Neural progenitor cell (in vitro differentiated cells): ENCODE measurements around the gene CHD2. TPM values are rescaled to one million over a fixed set of nuclear protein-coding genes. Genes with fewer than 3 reads are reported as not detected.
"Not testable (repeated sequence)": the region's sequence is repeated elsewhere in the genome, so short reads cannot be mapped to it uniquely, and the experiment has no call there.

Source experiments
- DNase-seq: peaks from one replicate; pipeline ENCODE4 v3.0.0-alpha.2; 2016; ENCODE audit warnings: low spot score
- H2AFZ ChIP-seq: fragments of 200-600 bp; sonication (generic); replicated peaks from 2 replicates; pipeline ENCODE4 v1.6.1; 2016; ENCODE audit warnings: antibody characterized with exemption
- H3F3A ChIP-seq: fragments of 200-600 bp; sonication (generic); 2 replicates; pipeline ENCODE4 v1.6.1; 2016; ENCODE audit warnings: antibody characterized with exemption, low read depth
- H3K27ac ChIP-seq: fragments of 200-600 bp; sonication (generic); 2 replicates; pipeline ENCODE4 v1.5.1; 2016; ENCODE audit warnings: mild to moderate bottlenecking
- H3K27me3 ChIP-seq: fragments of 200-600 bp; sonication (generic); 2 replicates; pipeline ENCODE4 v1.6.1; 2016; ENCODE audit warnings: mild to moderate bottlenecking, moderate library complexity
- H3K36me3 ChIP-seq: fragments of 200-600 bp; sonication (generic); 2 replicates; pipeline ENCODE4 v1.5.1; 2016
- H3K4me1 ChIP-seq: fragments of 200-600 bp; sonication (generic); 2 replicates; pipeline ENCODE4 v1.6.1; 2016; ENCODE audit warnings: mixed run types
- H3K4me2 ChIP-seq: fragments of 200-600 bp; sonication (generic); 2 replicates; pipeline ENCODE4 v1.6.1; 2016
- H3K4me3 ChIP-seq: fragments of 200-600 bp; sonication (generic); 2 replicates; pipeline ENCODE4 v1.5.1; 2016
- H3K79me2 ChIP-seq: fragments of 200-600 bp; sonication (generic); 2 replicates; pipeline ENCODE4 v1.6.1; 2016; ENCODE audit warnings: low read depth
- H3K9ac ChIP-seq: fragments of 200-600 bp; sonication (generic); 2 replicates; pipeline ENCODE4 v1.6.1; 2016
- H3K9me3 ChIP-seq: fragments of 200-600 bp; sonication (generic); 2 replicates; pipeline ENCODE4 v1.5.1; 2016; ENCODE audit warnings: low read depth
- H4K20me1 ChIP-seq: fragments of 200-600 bp; sonication (generic); 2 replicates; pipeline ENCODE4 v1.6.1; 2016; ENCODE audit warnings: low read depth
- H3K27ac Mint-ChIP-seq: 3 replicates; pipeline ENCODE4 v1.8.0; 2021; ENCODE audit warnings: mixed read lengths
- H3K27me3 Mint-ChIP-seq: 2 replicates; pipeline ENCODE4 v1.8.0; 2022; ENCODE audit warnings: low read depth, mild to moderate bottlenecking, inconsistent platforms, moderate library complexity, mixed read lengths; ENCODE audit not compliant: insufficient read depth
- H3K36me3 Mint-ChIP-seq: 3 replicates; pipeline ENCODE4 v1.8.0; 2021; ENCODE audit warnings: mixed read lengths
- H3K4me1 Mint-ChIP-seq: 3 replicates; pipeline ENCODE4 v1.8.0; 2021; ENCODE audit warnings: mixed read lengths
- H3K4me3 Mint-ChIP-seq: 3 replicates; pipeline ENCODE4 v1.8.0; 2021; ENCODE audit warnings: mild to moderate bottlenecking, moderate library complexity, mixed read lengths
- H3K9me3 Mint-ChIP-seq: 3 replicates; pipeline ENCODE4 v1.8.0; 2020; ENCODE audit warnings: mixed read lengths
- CTCF ChIP-seq: fragments of 200-600 bp; sonication (generic); IDR thresholded peaks from 2 replicates; pipeline ENCODE4 v1.5.1; 2017; ENCODE audit warnings: antibody characterized with exemption, mild to moderate bottlenecking
- EZH2 ChIP-seq: fragments of 200-600 bp; sonication (generic); IDR thresholded peaks from 2 replicates; pipeline ENCODE4 v1.6.1; 2017; ENCODE audit warnings: antibody characterized with exemption, mild to moderate bottlenecking, moderate library complexity
- EZH2phosphoT487 ChIP-seq: fragments of 200-600 bp; sonication (generic); IDR thresholded peaks from 2 replicates; pipeline ENCODE4 v1.6.1; 2017; ENCODE audit warnings: antibody characterized with exemption
- total RNA-seq: library from RNA; depleted of rRNA; stranded (reverse); fragments of >200 nt; gene quantifications from 2 replicates; pipeline ENCODE4 v1.2.3, GENCODE V29; 2015; ENCODE audit warnings: low replicate concordance

The CHD2 gene
- total RNA-seq, 1 donor from 2014 or later: 128 TPM

GRCh38 chr15:93029836-93030429 is 129.8 kb downstream of the CHD2 start:
- Mint-ChIP-seq H3K27ac (peak overlapping the region; percentile 46), H3K27me3 (peaks cover 5% of the 10 kb centered on the region), H3K9me3 (no peaks in the 10 kb centered on the region), H3K4me3 (no peak overlapping the region), H3K36me3 (peaks cover 13% of the 10 kb centered on the region), H3K4me1 (peaks cover 20% of the 10 kb centered on the region)
- Histone ChIP-seq H3K36me3 (no peaks in the 10 kb centered on the region), H3K9ac (no peak overlapping the region), H3K4me3 (no peak overlapping the region), H4K20me1 (peaks cover 25% of the 10 kb centered on the region), H3F3A (peaks cover 38% of the 10 kb centered on the region), H3K4me2 (no peak overlapping the region), H3K79me2 (peaks cover 4% of the 10 kb centered on the region), H3K27ac (peak overlapping the region; percentile 18), H2AFZ (no peak overlapping the region), H3K27me3 (no peaks in the 10 kb centered on the region), H3K9me3 (no peaks in the 10 kb centered on the region), H3K4me1 (peaks cover 8% of the 10 kb centered on the region)
- TF ChIP-seq CTCF (no peak), EZH2phosphoT487 (no peak), EZH2 (no peak)
- DNase-seq: no peak

GRCh38 chr15:93030430-93031102 is 130.4 kb downstream of the CHD2 start:
- Mint-ChIP-seq H3K36me3 (peaks cover 6% of the 10 kb centered on the region), H3K9me3 (no peaks in the 10 kb centered on the region), H3K27me3 (peaks cover 5% of the 10 kb centered on the region), H3K27ac (peak overlapping the region; percentile 20), H3K4me1 (peaks cover 24% of the 10 kb centered on the region), H3K4me3 (no peak overlapping the region)
- Histone ChIP-seq H3K79me2 (no peaks in the 10 kb centered on the region), H3K36me3 (no peaks in the 10 kb centered on the region), H3K4me1 (peaks cover 8% of the 10 kb centered on the region), H2AFZ (no peak overlapping the region), H3K27me3 (no peaks in the 10 kb centered on the region), H3K9ac (no peak overlapping the region), H3F3A (peaks cover 38% of the 10 kb centered on the region), H4K20me1 (peaks cover 25% of the 10 kb centered on the region), H3K4me3 (no peak overlapping the region), H3K27ac (peak overlapping the region; percentile 18), H3K9me3 (no peaks in the 10 kb centered on the region), H3K4me2 (no peak overlapping the region)
- DNase-seq: peak; percentile 78
- TF ChIP-seq EZH2: no peak
- TF ChIP-seq CTCF: peak; percentile 85
- TF ChIP-seq EZH2phosphoT487: no peak

GRCh38 chr15:93031103-93031464 is 131.0 kb downstream of the CHD2 start:
- no peak overlapping the region for H3K27ac Mint-ChIP-seq
- DNase-seq: no peak
- H3K27me3 Mint-ChIP-seq: peaks cover 5% of the 10 kb centered on the region
- H3K36me3 ChIP-seq: no peaks in the 10 kb centered on the region
- H3K36me3 Mint-ChIP-seq: peaks cover 4% of the 10 kb centered on the region
- H3K9me3 ChIP-seq: no peaks in the 10 kb centered on the region
- H3K9ac ChIP-seq: no peak overlapping the region
- peaks cover 21% of the 10 kb centered on the region for H4K20me1 ChIP-seq
- no peak overlapping the region for H2AFZ ChIP-seq
- H3K27ac ChIP-seq: no peak overlapping the region
- H3K4me3 Mint-ChIP-seq: no peak overlapping the region
- no peak for TF ChIP-seq EZH2phosphoT487
- H3K4me2 ChIP-seq: no peak overlapping the region
- no peaks in the 10 kb centered on the region for H3K27me3 ChIP-seq
- H3K4me1 ChIP-seq: peaks cover 8% of the 10 kb centered on the region
- H3F3A ChIP-seq: peaks cover 38% of the 10 kb centered on the region
- no peaks in the 10 kb centered on the region for H3K79me2 ChIP-seq
- no peak overlapping the region for H3K4me3 ChIP-seq
- no peaks in the 10 kb centered on the region for H3K9me3 Mint-ChIP-seq
- peaks cover 28% of the 10 kb centered on the region for H3K4me1 Mint-ChIP-seq

- peaks cover 37% of the 10 kb centered on the region for H3F3A ChIP-seq
- peaks cover 29% of the 10 kb centered on the region for H3K4me1 Mint-ChIP-seq
- H3K4me1 ChIP-seq, H3K9ac ChIP-seq, H3K27me3 ChIP-seq, H3K4me3 Mint-ChIP-seq, H3K36me3 Mint-ChIP-seq, H3K27ac ChIP-seq, H3K36me3 ChIP-seq, H3K79me2 ChIP-seq, H3K27me3 Mint-ChIP-seq, H2AFZ ChIP-seq, H3K4me3 ChIP-seq, H3K9me3 ChIP-seq, H3K4me2 ChIP-seq, DNase-seq, H3K9me3 Mint-ChIP-seq, H3K27ac Mint-ChIP-seq: not testable (repeated sequence)
- H4K20me1 ChIP-seq: peaks cover 14% of the 10 kb centered on the region
Measured at GRCh38 chr15:93031557-93032384, 131.6 kb downstream of the CHD2 start.

GRCh38 chr15:93032515-93033206 is 132.5 kb downstream of the CHD2 start:
- H3K36me3 Mint-ChIP-seq, H3K4me3 Mint-ChIP-seq: not testable (repeated sequence)

More at GRCh38 chr15:93032515-93033206, 132.5 kb downstream of the CHD2 start:
- not testable (repeated sequence) for H3K9me3 ChIP-seq, H3K9ac ChIP-seq, H3K4me1 ChIP-seq, H3K9me3 Mint-ChIP-seq, H3K4me2 ChIP-seq, H3K27ac ChIP-seq, H2AFZ ChIP-seq, H3K4me3 ChIP-seq, DNase-seq, H3K27me3 ChIP-seq, H3K79me2 ChIP-seq, H4K20me1 ChIP-seq, H3K36me3 ChIP-seq, H3K27me3 Mint-ChIP-seq
- H3K27ac Mint-ChIP-seq: peak overlapping the region; percentile 92
- peaks cover 34% of the 10 kb centered on the region for H3K4me1 Mint-ChIP-seq
- H3F3A ChIP-seq: peaks cover 33% of the 10 kb centered on the region
